Esophagus squamous epithelium (tissue), 5 donors: ENCODE data around the gene KSR1. TPM values are rescaled to one million over a fixed set of nuclear protein-coding genes. Genes with fewer than 3 reads are reported as not detected.

Experiments
- DNase-seq: peaks from one replicate; lab custom pipeline; 2025; lab: John Stamatoyannopoulos, UW
- H3K27ac ChIP-seq, 4 donors: fragments of 200-600 bp; sonication (generic); one replicate each; pipeline ENCODE4 v1.5.1; 2016 to 2019; ENCODE audit warnings: mild to moderate bottlenecking in 1 of 4
- H3K27me3 ChIP-seq, 4 donors: fragments of 200-600 bp; sonication (generic); 1 replicate in 3 of 4; 2 replicates in 1 of 4; pipeline versions ENCODE4 v1.5.1 to v1.6.0; 2017 to 2021; ENCODE audit warnings: antibody characterized with exemption in 1 of 4
- H3K36me3 ChIP-seq, 3 donors: fragments of 200-600 bp; sonication (generic); one replicate each; pipeline ENCODE4 v1.5.1; 2016 to 2019
- H3K4me1 ChIP-seq, 3 donors: fragments of 200-600 bp; sonication (generic); one replicate each; pipeline ENCODE4 v1.5.1; 2017 to 2019
- H3K4me3 ChIP-seq, 4 donors: fragments of 200-600 bp; sonication (generic); 1 replicate in 3 of 4; 2 replicates in 1 of 4; pipeline ENCODE4 v1.5.1; 2016 to 2019; ENCODE audit warnings: mild to moderate bottlenecking in 2 of 4, moderate library complexity in 1 of 4
- H3K9me3 ChIP-seq, 3 donors: fragments of 200-600 bp; sonication (generic); one replicate each; pipeline ENCODE4 v1.5.1; 2016 to 2019
- CTCF ChIP-seq, 6 experiments: fragments of 450-650 bp in 4 of 6; fragments of 200-600 bp in 2 of 6; sonication (generic) in 2 of 6; IDR thresholded peaks; one replicate each; pipeline ENCODE4 v1.5.1; 2016 to 2019; ENCODE audit warnings: antibody characterized with exemption in 6 of 6, mild to moderate bottlenecking in 4 of 6, moderate library complexity in 4 of 6
- POLR2A ChIP-seq, 4 donors: fragments of 450-650 bp; IDR thresholded peaks; one replicate each; pipeline ENCODE4 v1.6.1; 2017; ENCODE audit warnings: antibody characterized with exemption in 4 of 4, mild to moderate bottlenecking in 4 of 4, moderate library complexity in 3 of 4
- WGBS, 2 donors: methylation state at CpG; one replicate each; pipeline ENCODE4 v1.1.5; 2018; 5-methylcytosine and 5-hydroxymethylcytosine counted together
- intact Hi-C: fragments of 100-400 bp; cut with DNase I; formaldehyde crosslinking; loops from one replicate; pipeline ENCODE4 v1.15.0; 2022
- total RNA-seq, 4 donors: library from RNA; depleted of rRNA; stranded (reverse); fragments of >200 nt; gene quantifications; one replicate each; pipeline ENCODE4 v1.1.0, GENCODE V29; 2016
- donor health status: DM: yes; HTN: yes; CAD: no.

KSR1 gene
- total RNA-seq, 4 donors from 2014 or later = 22.3 to 32.4 (median 31.0) TPM

DNA sequence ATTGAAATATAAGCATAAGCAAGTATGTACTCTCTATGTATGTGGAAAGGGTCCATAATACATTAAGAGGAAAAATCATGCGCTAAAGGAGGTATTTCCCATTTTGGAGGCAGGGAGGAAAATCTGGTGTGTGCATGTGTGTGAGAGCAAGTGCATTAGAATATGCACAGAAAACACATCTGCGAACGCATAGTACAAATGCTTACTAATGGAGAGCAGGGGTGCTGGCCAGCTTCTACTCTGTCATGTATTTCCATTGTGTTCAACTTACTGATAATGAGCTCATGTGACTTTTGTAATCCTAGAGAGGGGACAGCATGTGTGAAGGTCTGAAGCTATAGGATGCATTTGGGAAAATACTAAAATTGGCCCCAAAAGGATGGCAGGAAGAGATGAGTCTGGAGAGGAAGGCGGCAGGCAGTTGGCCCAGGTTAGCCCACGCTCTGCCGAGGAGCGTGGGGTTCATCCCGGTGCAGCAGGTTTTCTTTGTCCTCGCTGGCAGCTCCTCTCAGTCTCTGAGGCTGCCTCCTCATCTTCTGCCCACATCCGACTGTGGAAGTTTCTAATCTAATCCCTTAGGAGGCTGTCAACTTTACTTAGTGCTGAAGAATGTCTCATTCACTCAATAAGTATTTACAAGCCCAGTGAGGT lies 17.8 kb upstream of the KSR1 start:
- no peak for DNase-seq
- TF ChIP-seq POLR2A (IDR thresholded peaks at IDR 0.05) (no peak), CTCF (IDR thresholded peaks at IDR 0.05) (no peak)
- H3K27me3 ChIP-seq = no peaks in the 10 kb centered on the region
- intact Hi-C loops = no loop called here
- H3K27ac ChIP-seq = no peak overlapping the region
- H3K4me1 ChIP-seq = no peaks in the 10 kb centered on the region
- no peaks in the 10 kb centered on the region for H3K36me3 ChIP-seq
- H3K9me3 ChIP-seq = no peaks in the 10 kb centered on the region
- no peak overlapping the region for H3K4me3 ChIP-seq
- 90 to 91% methylated on average over 10 of the region's 10 CpGs for WGBS, 2 donors

- no peaks in the 10 kb centered on the region for H3K4me1 ChIP-seq
- WGBS, 2 donors = 65 to 74% methylated on average over 4 of the region's 4 CpGs
- intact Hi-C loops = no loop called here
- no peaks in the 10 kb centered on the region for H3K36me3 ChIP-seq
- H3K27me3 ChIP-seq = no peaks in the 10 kb centered on the region
- no peak overlapping the region for H3K27ac ChIP-seq
- H3K9me3 ChIP-seq = no peaks in the 10 kb centered on the region
- no peak for DNase-seq
- no peak overlapping the region for H3K4me3 ChIP-seq
- TF ChIP-seq POLR2A (IDR thresholded peaks at IDR 0.05) = no peak
- TF ChIP-seq CTCF (IDR thresholded peaks at IDR 0.05) = no peak
Measured at GRCh38 chr17:27439342-27439741, 16.9 kb upstream of the KSR1 start.

DNA sequence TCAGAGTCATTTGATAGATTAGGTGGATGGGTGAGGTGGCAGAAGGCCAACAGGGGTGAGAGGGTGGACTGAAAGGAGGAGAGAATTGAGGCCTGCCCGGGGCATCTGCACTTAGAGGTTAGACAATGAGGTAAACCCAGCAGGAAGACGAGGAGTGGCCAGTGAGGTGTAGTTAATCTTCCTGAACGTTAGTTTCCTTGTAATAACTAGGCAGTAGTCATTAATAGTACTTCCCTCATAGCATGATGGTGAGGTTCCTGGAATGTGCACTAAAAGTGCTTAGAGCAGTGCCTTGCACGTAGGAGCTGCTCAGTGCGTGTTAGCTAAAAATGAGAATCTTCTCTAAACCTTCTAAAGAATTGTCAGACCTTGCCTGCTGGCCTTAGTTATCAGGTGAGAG lies 13.5 kb upstream of the KSR1 start:
- DNase-seq = no peak
- TF ChIP-seq POLR2A (IDR thresholded peaks at IDR 0.05) (no peak), CTCF (IDR thresholded peaks at IDR 0.05) (no peak)
- no peaks in the 10 kb centered on the region for H3K36me3 ChIP-seq
- no peaks in the 10 kb centered on the region for H3K4me1 ChIP-seq
- intact Hi-C loops = no loop called here
- H3K4me3 ChIP-seq = no peak overlapping the region
- no peaks in the 10 kb centered on the region for H3K9me3 ChIP-seq
- H3K27ac ChIP-seq = no peak overlapping the region
- 32 to 54% methylated on average over 5 of the region's 5 CpGs for WGBS, 2 donors
- H3K27me3 ChIP-seq = peaks cover 0 to 3% (median 0%) of the 10 kb centered on the region in 4 donors

DNA sequence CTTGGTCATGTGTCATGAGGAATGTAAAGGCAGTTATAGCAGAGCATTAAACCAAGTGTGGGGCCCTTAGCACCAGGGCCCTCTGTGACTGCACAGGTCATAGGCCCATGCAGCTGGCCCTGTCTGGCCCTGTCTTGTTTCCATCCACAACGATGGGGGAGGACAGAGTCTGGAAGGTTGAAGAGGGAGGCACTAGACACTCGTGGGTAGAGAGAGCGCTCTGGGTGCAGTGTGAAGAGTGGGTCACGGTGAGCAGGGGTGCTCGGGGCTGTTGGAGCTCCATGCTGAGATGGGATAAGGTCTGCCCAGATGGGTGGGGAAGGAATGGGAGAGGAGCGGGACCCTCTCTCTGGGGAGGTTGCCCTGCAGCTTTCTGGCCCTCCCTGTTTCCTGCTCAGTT lies 12.8 kb upstream of the KSR1 start:
- WGBS, 2 donors = 86 to 96% methylated on average over 5 to 6 of the region's 6 CpGs
- DNase-seq = no peak
- Histone ChIP-seq H3K36me3 (no peaks in the 10 kb centered on the region), H3K27ac (no peak overlapping the region), H3K4me3 (no peak overlapping the region), H3K27me3 (peaks cover 0 to 7% (median 0%) of the 10 kb centered on the region in 4 donors), H3K9me3 (no peaks in the 10 kb centered on the region), H3K4me1 (no peaks in the 10 kb centered on the region)
- intact Hi-C loops = no loop called here
- no peak for TF ChIP-seq POLR2A (IDR thresholded peaks at IDR 0.05)
- TF ChIP-seq CTCF (IDR thresholded peaks at IDR 0.05) = no peak

DNA sequence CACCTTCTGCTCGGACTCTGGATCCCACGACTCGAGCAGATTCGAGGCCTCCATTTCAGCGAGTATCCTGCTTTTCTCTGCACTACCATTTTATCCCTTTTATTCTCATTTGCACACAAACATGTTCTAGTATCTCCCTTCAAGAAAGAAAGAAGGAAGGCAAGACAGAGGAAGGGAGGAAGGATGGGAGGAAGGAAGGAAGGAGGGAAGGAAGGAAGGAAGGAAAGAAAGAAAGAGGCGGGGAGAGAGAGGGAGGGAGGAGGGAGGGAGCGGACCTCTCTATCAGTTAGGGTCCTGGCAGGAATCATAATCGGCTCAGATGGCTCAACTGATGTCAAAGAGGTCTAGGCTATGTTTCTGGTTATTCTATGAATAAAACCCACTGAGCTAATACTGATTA lies 10.3 kb upstream of the KSR1 start:
- peaks cover 0 to 7% (median 0%) of the 10 kb centered on the region in 4 donors for H3K27me3 ChIP-seq
- no peak for DNase-seq
- no peak overlapping the region for H3K4me3 ChIP-seq
- 81 to 87% methylated on average over 8 of the region's 8 CpGs for WGBS, 2 donors
- H3K4me1 ChIP-seq = no peaks in the 10 kb centered on the region
- H3K27ac ChIP-seq = no peak overlapping the region
- TF ChIP-seq CTCF (IDR thresholded peaks at IDR 0.05) = no peak
- intact Hi-C loops = no loop called here
- no peaks in the 10 kb centered on the region for H3K9me3 ChIP-seq
- no peaks in the 10 kb centered on the region for H3K36me3 ChIP-seq
